Heart left ventricle (tissue), 13 donors: ENCODE results near the gene OTOP3.
"Not testable (repeated sequence)": the region's sequence is repeated elsewhere in the genome, so short reads cannot be mapped to it uniquely, and the experiment has no call there.

ENCODE experiments used
- POLR2A ChIP-seq, 2 donors: fragments of 450-650 bp; IDR thresholded peaks; one replicate each; pipeline ENCODE4 v1.6.1; 2017; ENCODE audit warnings: antibody characterized with exemption in 2 of 2, mild to moderate bottlenecking in 2 of 2, moderate library complexity in 2 of 2
- TF ChIP-seq, protein P1 (sequence below), 12 donors: fragments of 200-600 bp; sonication (generic) in 4 of 12; IDR thresholded peaks; one replicate each; pipeline versions ENCODE4 v1.5.0 to v1.8.0; 2018 to 2022; ENCODE audit warnings: antibody characterized with exemption in 12 of 12, mild to moderate bottlenecking in 5 of 12
- donor health status: ischemic (EF 13 %, LVEDD 7.1; RV severe dilation, severe dysfunction).
- donor health status: DM: no; HTN: yes; CAD: no.
- donor health status: DM: no; HTN: no; CAD: no.
- donor health status: ischemic (EF 25% LVEDD 6.9; RV normal size, moderate dysfunction).
- donor health status: ischemic (EF 25% LVEDD 5.7; RV mildly dilated, moderate dysfunction).
- donor health status: ischemic (EF 35%, LVEDD 5.7; RV mildly dilated, moderate dysfunction).
- donor health status: nonischemic (EF 11% LVEDD 7.7; RV severe dilation, severe dysfunction).
- donor health status: DM: yes; HTN: yes; CAD: no.
- donor health status: PGD.
- donor health status: ischemic (EF 29% LVEDD 5.4; RV normal size, mild dysfunction).
- donor health status: nonischemic (EF 23%, LVEDD 6.1; RV moderate dilation, normal function).

DNA sequence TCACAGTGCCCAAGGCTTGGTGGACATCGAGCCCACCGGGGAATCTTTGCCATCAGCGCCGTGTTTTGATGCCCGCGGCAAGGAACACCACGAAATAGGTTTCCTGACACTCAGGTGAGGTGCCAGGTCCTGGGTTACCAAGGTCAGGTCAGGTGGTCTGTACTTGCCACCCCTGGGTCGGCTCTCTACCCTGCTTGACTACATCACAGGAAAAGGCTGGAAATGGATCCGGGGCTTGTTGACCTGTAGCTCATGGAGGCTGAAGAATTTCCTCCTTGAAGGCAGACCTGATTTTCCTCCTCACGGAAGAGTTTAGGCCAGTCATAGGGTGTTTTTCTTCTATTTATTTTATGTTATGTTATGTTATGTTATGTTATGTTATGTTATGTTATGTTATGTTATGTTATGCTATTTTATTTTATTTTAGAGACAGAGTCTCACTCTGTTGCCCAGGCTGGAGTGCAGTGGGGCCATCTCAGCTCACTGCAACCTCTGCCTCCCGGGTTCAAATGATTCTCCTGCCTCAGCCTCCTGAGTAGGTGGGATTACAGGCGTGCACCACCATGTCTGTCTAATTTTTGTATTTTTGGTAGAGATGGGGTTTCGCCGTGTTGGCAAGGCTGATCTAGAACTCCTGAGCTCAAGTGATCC lies 47.1 kb downstream of the OTOP3 start:
- TF ChIP-seq, protein P1, sequence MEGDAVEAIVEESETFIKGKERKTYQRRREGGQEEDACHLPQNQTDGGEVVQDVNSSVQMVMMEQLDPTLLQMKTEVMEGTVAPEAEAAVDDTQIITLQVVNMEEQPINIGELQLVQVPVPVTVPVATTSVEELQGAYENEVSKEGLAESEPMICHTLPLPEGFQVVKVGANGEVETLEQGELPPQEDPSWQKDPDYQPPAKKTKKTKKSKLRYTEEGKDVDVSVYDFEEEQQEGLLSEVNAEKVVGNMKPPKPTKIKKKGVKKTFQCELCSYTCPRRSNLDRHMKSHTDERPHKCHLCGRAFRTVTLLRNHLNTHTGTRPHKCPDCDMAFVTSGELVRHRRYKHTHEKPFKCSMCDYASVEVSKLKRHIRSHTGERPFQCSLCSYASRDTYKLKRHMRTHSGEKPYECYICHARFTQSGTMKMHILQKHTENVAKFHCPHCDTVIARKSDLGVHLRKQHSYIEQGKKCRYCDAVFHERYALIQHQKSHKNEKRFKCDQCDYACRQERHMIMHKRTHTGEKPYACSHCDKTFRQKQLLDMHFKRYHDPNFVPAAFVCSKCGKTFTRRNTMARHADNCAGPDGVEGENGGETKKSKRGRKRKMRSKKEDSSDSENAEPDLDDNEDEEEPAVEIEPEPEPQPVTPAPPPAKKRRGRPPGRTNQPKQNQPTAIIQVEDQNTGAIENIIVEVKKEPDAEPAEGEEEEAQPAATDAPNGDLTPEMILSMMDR (IDR thresholded peaks at IDR 0.05), result not testable (repeated sequence)
- TF ChIP-seq POLR2A (IDR thresholded peaks at IDR 0.05), result not testable (repeated sequence)
